ENCODE measurements around the gene VPS33A.
"Not testable (repeated sequence)": the region's sequence is repeated elsewhere in the genome, so short reads cannot be mapped to it uniquely, and the experiment has no call there.

Gene VPS33A

GRCh38 chr12:122205053-122205925, 61.0 kb downstream of the VPS33A start:
- H3K27me3 ChIP-seq (ENCODE audit: low read depth, low read length) = no peaks in the 10 kb centered on the region
- peaks cover 10% of the 10 kb centered on the region for H3K4me1 ChIP-seq (ENCODE audit: low read length)
- H3K79me2 ChIP-seq (ENCODE audit: low read length) = no peaks in the 10 kb centered on the region

GRCh38 chr12:122204167-122205052, 61.9 kb downstream of the VPS33A start:
- no peak overlapping the region for H3K27ac ChIP-seq (ENCODE audit: low read length)
- H3K4me1 ChIP-seq (ENCODE audit: low read length) = peaks cover 11% of the 10 kb centered on the region
- H4K20me1 ChIP-seq (ENCODE audit: insufficient read depth, low read length) = no peaks in the 10 kb centered on the region
- H3K9me3 ChIP-seq (ENCODE audit: insufficient read depth, low read length) = no peaks in the 10 kb centered on the region
- H3K27me3 ChIP-seq (ENCODE audit: low read depth, low read length) = no peaks in the 10 kb centered on the region
- TF ChIP-seq CTCF (IDR thresholded peaks at IDR 0.05; ENCODE audit: low read depth, low read length) (no peak), EZH2phosphoT487 (IDR thresholded peaks at IDR 0.05; ENCODE audit: low read depth) (no peak)
- no peak overlapping the region for H2AFZ ChIP-seq (ENCODE audit: low read depth, low read length)
- no peak overlapping the region for H3K4me3 ChIP-seq (ENCODE audit: low read length)
- no peak overlapping the region for H3K4me2 ChIP-seq (ENCODE audit: low read length)
- no peak overlapping the region for H3K9ac ChIP-seq (ENCODE audit: low read length)
- H3K79me2 ChIP-seq (ENCODE audit: low read length) = no peaks in the 10 kb centered on the region
- peaks cover 17% of the 10 kb centered on the region for H3K36me3 ChIP-seq (replicated peaks; ENCODE audit: low read depth, low read length)

More at GRCh38 chr12:122205053-122205925, 61.0 kb downstream of the VPS33A start:
- Histone ChIP-seq H3K4me2 (ENCODE audit: low read length) (no peak overlapping the region), H3K9ac (ENCODE audit: low read length) (no peak overlapping the region), H3K36me3 (replicated peaks; ENCODE audit: low read depth, low read length) (peaks cover 23% of the 10 kb centered on the region), H3K27ac (ENCODE audit: low read length) (no peak overlapping the region), H4K20me1 (ENCODE audit: insufficient read depth, low read length) (no peaks in the 10 kb centered on the region), H3K9me3 (ENCODE audit: insufficient read depth, low read length) (no peaks in the 10 kb centered on the region), H3K4me3 (ENCODE audit: low read length) (no peak overlapping the region), H2AFZ (ENCODE audit: low read depth, low read length) (no peak overlapping the region)
- TF ChIP-seq EZH2phosphoT487 (IDR thresholded peaks at IDR 0.05; ENCODE audit: low read depth) (no peak), CTCF (IDR thresholded peaks at IDR 0.05; ENCODE audit: low read depth, low read length) (no peak)

- H3K27ac ChIP-seq (ENCODE audit: low read length) = no peak within 1 kb of the TSS
- no peaks in the 10 kb centered on the region for H3K79me2 ChIP-seq (ENCODE audit: low read length)
- H3K9ac ChIP-seq (ENCODE audit: low read length) = no peak within 1 kb of the TSS
- no peak within 1 kb of the TSS for H3K4me2 ChIP-seq (ENCODE audit: low read length)
- H3K36me3 ChIP-seq (replicated peaks; ENCODE audit: low read depth, low read length) = peaks cover 17% of the 10 kb centered on the region
- no peaks in the 10 kb centered on the region for H4K20me1 ChIP-seq (ENCODE audit: insufficient read depth, low read length)
- H3K4me3 ChIP-seq (ENCODE audit: low read length) = no peak within 1 kb of the TSS
- peaks cover 11% of the 10 kb centered on the region for H3K4me1 ChIP-seq (ENCODE audit: low read length)
- H2AFZ ChIP-seq (ENCODE audit: low read depth, low read length) = no peak within 1 kb of the TSS
- H3K27me3 ChIP-seq (ENCODE audit: low read depth, low read length) = no peaks in the 10 kb centered on the region
- H3K9me3 ChIP-seq (ENCODE audit: insufficient read depth, low read length) = no peaks in the 10 kb centered on the region
- TF ChIP-seq CTCF (IDR thresholded peaks at IDR 0.05; ENCODE audit: low read depth, low read length) (no peak), EZH2phosphoT487 (IDR thresholded peaks at IDR 0.05; ENCODE audit: low read depth) (no peak)
These were observed 62.8 kb downstream of the VPS33A start, which contains the start of gene B3GNT4 for GRCh38 chr12:122203301-122204166. Gene B3GNT4, plus strand, starts transcription at chr12:122203709. Its CDS starts 910 bp downstream, at chr12:122204619.

GRCh38 chr12:122202811-122203210, 63.5 kb downstream of the VPS33A start:
- not testable (repeated sequence) for H3K27me3 ChIP-seq (ENCODE audit: low read depth, low read length); H3K9ac ChIP-seq (ENCODE audit: low read length); H3K9me3 ChIP-seq (ENCODE audit: insufficient read depth, low read length); H3K4me2 ChIP-seq (ENCODE audit: low read length); H2AFZ ChIP-seq (ENCODE audit: low read depth, low read length); H3K79me2 ChIP-seq (ENCODE audit: low read length); H4K20me1 ChIP-seq (ENCODE audit: insufficient read depth, low read length); H3K27ac ChIP-seq (ENCODE audit: low read length); H3K4me3 ChIP-seq (ENCODE audit: low read length)
- H3K36me3 ChIP-seq (replicated peaks; ENCODE audit: low read depth, low read length) = peaks cover 11% of the 10 kb centered on the region
- H3K4me1 ChIP-seq (ENCODE audit: low read length) = peaks cover 17% of the 10 kb centered on the region
